Measurements from ENCODE around the gene TP53TG3F.
"Not testable (repeated sequence)": the region's sequence is repeated elsewhere in the genome, so short reads cannot be mapped to it uniquely, and the experiment has no call there.

The TP53TG3F gene, protein sequence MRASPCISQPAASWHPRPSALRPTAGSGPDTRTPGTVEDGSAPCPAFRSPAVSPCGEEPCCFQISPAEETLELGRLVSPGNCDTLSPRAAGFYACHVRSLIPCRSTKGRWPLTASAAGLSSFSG

DNA sequence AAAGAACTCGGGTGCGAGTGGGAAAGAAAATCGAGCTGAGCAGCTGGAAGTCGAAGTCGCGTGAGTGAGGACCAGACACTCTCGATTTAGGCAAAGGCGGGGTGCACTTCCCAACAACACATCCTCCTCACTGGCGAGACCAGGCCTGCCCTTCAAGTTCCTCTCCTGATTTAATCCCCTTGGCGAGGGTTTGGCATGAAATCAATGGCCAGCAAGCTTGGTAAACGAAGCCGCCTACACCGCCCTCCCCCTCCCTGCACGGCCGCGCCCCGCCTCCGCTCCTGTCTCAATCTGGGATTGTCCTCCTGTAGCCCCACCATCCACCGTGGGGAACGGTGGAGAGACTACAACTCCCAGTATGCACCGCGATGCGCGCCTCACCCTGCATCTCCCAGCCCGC lies at the start of gene TP53TG3F:
TP53TG3F (plus strand) TSS at position 301 of the 400 bp plus-strand sequence; CDS start at position 369, 68 bp downstream.
- H3K9ac ChIP-seq; H3K36me3 ChIP-seq (ENCODE audit: control insufficient read depth, insufficient read depth, low read length); H3K4me2 ChIP-seq (ENCODE audit: low read length); H3K4me1 ChIP-seq; H3K4me3 ChIP-seq (ENCODE audit: low read depth, low read length); H3K27me3 ChIP-seq (ENCODE audit: control insufficient read depth, insufficient read depth, low read length); H2AFZ ChIP-seq; H3K79me2 ChIP-seq; H3K9me3 ChIP-seq (ENCODE audit: control insufficient read depth, low read length); H3K27ac ChIP-seq: not testable (repeated sequence)

DNA sequence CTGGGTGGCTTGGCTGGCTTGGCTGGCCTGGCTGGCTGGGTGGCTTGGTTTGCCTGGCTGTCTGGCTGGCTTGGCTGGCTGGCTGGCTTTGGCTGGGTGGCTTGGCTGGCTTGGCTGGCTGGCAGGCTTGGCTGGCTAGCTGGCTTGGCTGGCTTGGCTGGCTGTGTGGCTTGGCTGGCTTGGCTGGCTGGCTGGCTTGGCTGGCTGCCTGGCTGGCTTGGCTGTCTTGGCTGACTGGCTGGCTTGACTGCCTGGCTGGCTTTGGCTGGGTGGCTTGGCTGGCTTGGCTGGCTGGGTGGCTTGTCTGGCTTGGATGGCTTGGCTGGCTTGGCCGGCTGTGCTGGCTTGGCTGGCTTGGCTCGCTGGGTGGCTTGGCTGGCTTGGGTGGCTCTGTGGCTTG lies 32.2 kb downstream of the TP53TG3F start:
- not testable (repeated sequence) for H3K27me3 ChIP-seq (ENCODE audit: control insufficient read depth, insufficient read depth, low read length); H2AFZ ChIP-seq; H3K4me2 ChIP-seq (ENCODE audit: low read length); H3K9me3 ChIP-seq (ENCODE audit: control insufficient read depth, low read length); H3K36me3 ChIP-seq (ENCODE audit: control insufficient read depth, insufficient read depth, low read length); H3K4me1 ChIP-seq; H3K27ac ChIP-seq; H3K9ac ChIP-seq; H3K79me2 ChIP-seq; H3K4me3 ChIP-seq (ENCODE audit: low read depth, low read length)

DNA sequence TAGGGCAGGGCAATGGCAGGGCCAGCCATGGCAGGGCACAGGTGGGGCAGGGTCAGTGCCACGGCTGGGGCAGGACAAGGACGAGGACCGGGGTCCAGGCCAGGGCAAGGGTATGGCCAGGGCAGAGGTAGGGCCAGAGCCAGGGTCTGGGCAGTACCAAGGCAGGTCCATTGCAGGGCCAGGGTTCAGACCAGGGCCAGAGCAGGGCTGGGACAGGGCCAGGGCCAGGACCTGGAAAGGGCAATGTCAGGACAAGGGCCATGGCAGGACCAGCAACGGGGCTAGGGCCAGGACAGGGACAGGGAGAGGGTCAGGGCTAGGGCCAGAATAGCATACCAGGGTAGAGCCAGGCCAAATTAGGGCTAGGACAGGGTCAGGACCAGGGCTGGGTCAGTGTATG lies 47.8 kb downstream of the TP53TG3F start:
- H3K79me2 ChIP-seq; H3K4me1 ChIP-seq; H3K4me3 ChIP-seq (ENCODE audit: low read depth, low read length); H3K36me3 ChIP-seq (ENCODE audit: control insufficient read depth, insufficient read depth, low read length); H3K9ac ChIP-seq; H3K4me2 ChIP-seq (ENCODE audit: low read length); H2AFZ ChIP-seq; H3K9me3 ChIP-seq (ENCODE audit: control insufficient read depth, low read length); H3K27ac ChIP-seq; H3K27me3 ChIP-seq (ENCODE audit: control insufficient read depth, insufficient read depth, low read length): not testable (repeated sequence)

DNA sequence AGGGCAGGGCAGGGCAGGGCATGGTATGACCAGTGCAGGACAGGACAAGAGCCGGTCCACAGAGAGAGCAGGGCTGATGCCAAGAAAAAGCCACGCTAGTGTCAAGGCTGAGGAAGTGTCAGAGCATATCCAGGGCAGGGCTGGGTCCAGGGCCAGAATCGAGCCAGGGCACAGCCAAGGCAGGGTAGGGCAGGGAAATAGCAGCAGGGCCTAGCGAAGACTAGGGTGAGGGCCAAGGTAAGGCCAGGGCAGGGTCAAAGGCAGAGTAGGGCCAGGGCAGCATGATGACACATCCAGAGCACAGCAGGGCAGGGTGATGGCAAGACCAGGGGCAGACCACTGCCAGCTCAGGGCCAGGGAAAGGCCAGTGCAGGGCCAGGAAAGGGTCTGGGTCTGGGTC lies 49.7 kb downstream of the TP53TG3F start:
- not testable (repeated sequence) for H3K79me2 ChIP-seq; H2AFZ ChIP-seq; H3K4me3 ChIP-seq (ENCODE audit: low read depth, low read length); H3K4me1 ChIP-seq; H3K27me3 ChIP-seq (ENCODE audit: control insufficient read depth, insufficient read depth, low read length); H3K27ac ChIP-seq; H3K9me3 ChIP-seq (ENCODE audit: control insufficient read depth, low read length); H3K9ac ChIP-seq; H3K4me2 ChIP-seq (ENCODE audit: low read length); H3K36me3 ChIP-seq (ENCODE audit: control insufficient read depth, insufficient read depth, low read length)

DNA sequence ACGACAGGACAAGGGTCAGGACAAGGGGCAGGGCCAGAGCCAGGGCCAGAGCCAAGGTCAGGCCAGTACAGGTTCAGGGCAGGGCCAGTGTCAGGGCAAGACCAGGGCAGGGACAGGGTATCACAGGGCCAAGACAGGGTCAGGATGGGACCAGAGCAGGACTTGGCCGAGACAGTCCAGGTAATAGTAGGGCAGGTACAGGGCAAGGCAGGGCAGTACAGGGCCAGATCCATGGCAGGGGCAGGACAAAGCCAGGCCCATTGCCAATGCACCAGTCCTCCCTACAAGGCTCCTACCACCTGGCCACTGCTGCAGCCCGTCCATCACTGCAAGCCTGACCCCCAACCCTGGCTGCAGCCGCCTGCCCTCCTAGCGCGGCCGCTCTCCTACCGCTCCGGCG lies 50.5 kb downstream of the TP53TG3F start:
- not testable (repeated sequence) for H3K4me1 ChIP-seq; H3K27ac ChIP-seq; H3K4me3 ChIP-seq (ENCODE audit: low read depth, low read length); H3K36me3 ChIP-seq (ENCODE audit: control insufficient read depth, insufficient read depth, low read length); H3K4me2 ChIP-seq (ENCODE audit: low read length); H2AFZ ChIP-seq; H3K79me2 ChIP-seq; H3K9ac ChIP-seq; H3K9me3 ChIP-seq (ENCODE audit: control insufficient read depth, low read length); H3K27me3 ChIP-seq (ENCODE audit: control insufficient read depth, insufficient read depth, low read length)
